Astrocyte of the cerebellum (primary cell): ENCODE results near the gene GLOD5.

Experiments used
- DNase-seq: peaks from one replicate; pipeline ENCODE4 v3.0.0-alpha.2; 2011; ENCODE audit warnings: low read depth
- H3K4me3 ChIP-seq: 2 replicates; pipeline ENCODE4 v1.5.1; 2011; ENCODE audit warnings: mild to moderate bottlenecking, low read depth, low read length, moderate library complexity
- CTCF ChIP-seq: IDR thresholded peaks from 2 replicates; pipeline ENCODE4 v1.5.1; 2012; ENCODE audit warnings: low read length, low read depth, moderate library complexity, mild to moderate bottlenecking; ENCODE audit errors: missing control alignments
- in situ Hi-C: cut with HindIII; loops from 2 replicates; pipeline ENCODE4 v1.10.0; 2017; ENCODE audit warnings: low sequenced_read_pairs

GLOD5 gene

GRCh38 chrX:48749182-48749581 is 12.4 kb upstream of the GLOD5 start:
- no peak for DNase-seq
- H3K4me3 ChIP-seq, result no peak overlapping the region
- in situ Hi-C loops, result no loop called here
- TF ChIP-seq CTCF, result no peak

GRCh38 chrX:48751343-48751742 is 10.2 kb upstream of the GLOD5 start:
- in situ Hi-C loops, result no loop called here
- no peak for DNase-seq
- TF ChIP-seq CTCF, result no peak
- H3K4me3 ChIP-seq, result no peak overlapping the region

GRCh38 chrX:48752498-48752897 is 9.0 kb upstream of the GLOD5 start:
- DNase-seq, result no peak
- no peak for TF ChIP-seq CTCF

GRCh38 chrX:48753708-48754228 is 7.8 kb upstream of the GLOD5 start:
- no peak for DNase-seq
- TF ChIP-seq CTCF, result no peak
- in situ Hi-C loops, result no loop called here
- H3K4me3 ChIP-seq, result no peak overlapping the region

More at GRCh38 chrX:48752498-48752897, 9.0 kb upstream of the GLOD5 start:
- H3K4me3 ChIP-seq, result no peak overlapping the region
- in situ Hi-C loops, result no loop called here

GRCh38 chrX:48754238-48754637 is 7.3 kb upstream of the GLOD5 start:
- no peak overlapping the region for H3K4me3 ChIP-seq
- in situ Hi-C loops, result no loop called here
- TF ChIP-seq CTCF, result no peak
- DNase-seq, result no peak

GRCh38 chrX:48769230-48769629 is 7.7 kb downstream of the GLOD5 start:
- in situ Hi-C loops, result no loop called here

More at GRCh38 chrX:48769230-48769629, 7.7 kb downstream of the GLOD5 start:
- TF ChIP-seq CTCF, result no peak
- H3K4me3 ChIP-seq, result no peak overlapping the region
- DNase-seq, result no peak
